HG03095 (cell line): ENCODE results near the gene PDLIM3.
A peak's percentile ranks its signal among the peaks of the same experiment; 100 is the strongest.

ENCODE experiments used
- ATAC-seq: cut with Tn5 transposase; IDR thresholded peaks from one replicate; pipeline ENCODE4 v1.9.1; 2021; ENCODE audit warnings: moderate library complexity; ENCODE audit not compliant: unreplicated experiment

The PDLIM3 gene

DNA sequence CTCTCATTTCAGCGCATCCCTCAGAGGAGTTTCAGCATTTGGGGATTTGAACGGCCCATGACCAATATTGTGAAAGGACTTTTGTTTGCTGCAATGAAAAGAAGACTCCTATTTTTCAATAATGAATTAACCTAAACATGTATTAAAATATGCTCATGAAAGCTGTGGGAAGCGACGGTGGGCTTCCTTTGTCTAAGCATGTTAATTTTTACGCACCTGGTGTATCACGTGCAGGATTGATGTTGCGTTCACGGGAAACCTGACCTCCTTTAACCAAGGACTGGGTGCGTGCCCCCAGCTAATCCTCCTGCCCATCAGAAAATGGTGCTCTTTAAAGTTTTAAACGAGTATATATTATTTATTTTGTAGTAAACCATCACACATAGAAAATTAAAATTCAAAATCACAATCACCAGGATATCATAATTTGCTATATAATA is 63.2 kb downstream of the PDLIM3 start:
- ATAC-seq = no peak

GRCh38 chr4:185471235-185472102 is 63.8 kb downstream of the PDLIM3 start, which contains the start of gene CCDC110:
TSS of gene CCDC110 (minus strand) at chr4:185471733. CDS start at chr4:185471683, 50 bp downstream.
- peak; percentile 89 for ATAC-seq

- peak; percentile 1 for ATAC-seq
These were observed 64.7 kb downstream of the PDLIM3 start for GRCh38 chr4:185470501-185471195.

DNA sequence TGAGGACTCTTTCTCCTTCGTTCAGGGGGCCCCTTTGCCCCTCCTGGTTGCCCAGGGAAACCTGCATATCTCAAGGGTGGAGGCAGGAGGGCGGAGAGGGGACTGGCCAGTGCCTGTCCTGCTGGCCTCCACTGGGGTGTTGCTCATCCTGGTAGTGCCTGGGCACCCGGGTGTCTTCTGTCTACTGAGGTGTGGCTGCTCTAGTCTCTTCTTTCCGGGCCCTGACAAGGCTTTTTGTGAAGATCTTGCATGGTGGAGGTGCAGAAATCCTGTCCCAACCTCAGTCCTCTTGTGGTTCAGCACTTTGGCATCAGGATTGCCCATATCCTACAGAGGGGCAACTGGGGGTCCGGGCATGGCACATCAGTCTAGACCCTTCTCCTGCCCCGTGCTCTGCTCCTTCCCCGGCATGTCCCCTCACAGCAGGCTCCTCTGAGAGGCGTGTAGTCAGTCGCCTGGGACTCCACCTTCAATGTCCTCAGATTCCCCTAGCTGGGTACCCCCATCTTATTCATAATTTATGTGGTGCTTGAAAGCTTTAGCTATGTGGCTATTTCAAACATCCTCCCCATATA is 65.6 kb downstream of the PDLIM3 start:
- ATAC-seq = no peak

DNA sequence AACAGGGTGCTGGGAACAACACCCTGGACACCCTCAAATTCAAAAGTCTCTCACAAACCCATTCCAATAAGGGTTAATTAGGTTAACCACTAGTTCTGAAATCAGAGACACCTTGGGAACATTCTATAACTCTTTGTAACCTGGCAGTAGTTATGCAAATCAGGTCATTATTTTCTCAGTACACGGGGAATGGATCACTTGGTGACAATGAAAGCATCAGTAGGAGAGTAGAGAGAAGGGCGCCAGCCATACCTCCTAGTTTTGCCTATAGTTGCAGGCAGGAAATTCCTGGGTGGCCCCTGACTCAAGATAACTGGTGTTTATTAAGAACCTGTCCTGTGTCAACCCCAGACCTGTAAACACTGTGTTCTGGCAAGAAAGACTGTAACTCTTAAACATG is 66.3 kb downstream of the PDLIM3 start:
- ATAC-seq = no peak

DNA sequence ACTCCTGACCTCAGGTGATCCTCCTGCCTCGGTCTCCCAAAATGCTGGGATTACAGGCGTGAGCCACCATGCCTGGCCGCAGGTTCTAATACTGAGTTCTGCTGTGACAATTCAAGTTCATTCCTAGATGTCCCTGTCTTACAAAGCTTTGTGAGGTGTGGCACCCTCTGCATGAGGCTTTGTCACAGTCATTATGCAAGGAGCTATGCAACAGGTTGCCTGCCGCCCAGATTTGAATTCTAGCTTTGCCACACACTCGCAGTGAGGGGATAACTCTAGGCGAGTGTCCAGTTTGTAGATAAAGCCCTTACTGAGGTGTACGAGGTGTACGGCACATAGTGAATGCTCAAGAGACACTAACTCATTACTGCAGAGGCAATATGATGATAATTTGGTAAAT is 67.3 kb downstream of the PDLIM3 start:
- no peak for ATAC-seq

DNA sequence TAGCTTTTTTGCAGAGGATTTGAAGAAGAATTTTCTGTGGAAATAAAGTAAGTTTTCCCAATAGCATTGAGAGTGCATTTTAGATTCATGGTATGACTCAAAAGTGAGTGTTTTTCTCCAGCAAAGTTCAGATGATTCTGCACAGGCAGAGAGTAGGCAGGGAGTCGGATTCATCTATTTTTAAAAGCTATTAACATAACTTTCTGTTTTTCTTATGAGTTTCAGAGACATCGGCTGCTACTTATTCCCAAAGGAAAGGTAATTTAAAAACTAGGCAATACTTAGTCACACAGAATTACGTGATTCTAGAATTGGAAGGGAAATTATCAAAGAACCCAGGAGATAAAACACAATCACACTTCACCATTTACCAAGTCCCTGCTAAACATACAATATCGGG is 68.2 kb downstream of the PDLIM3 start:
- ATAC-seq = no peak

- ATAC-seq = no peak
These were observed 69.6 kb downstream of the PDLIM3 start for GRCh38 chr4:185465707-185466106.

DNA sequence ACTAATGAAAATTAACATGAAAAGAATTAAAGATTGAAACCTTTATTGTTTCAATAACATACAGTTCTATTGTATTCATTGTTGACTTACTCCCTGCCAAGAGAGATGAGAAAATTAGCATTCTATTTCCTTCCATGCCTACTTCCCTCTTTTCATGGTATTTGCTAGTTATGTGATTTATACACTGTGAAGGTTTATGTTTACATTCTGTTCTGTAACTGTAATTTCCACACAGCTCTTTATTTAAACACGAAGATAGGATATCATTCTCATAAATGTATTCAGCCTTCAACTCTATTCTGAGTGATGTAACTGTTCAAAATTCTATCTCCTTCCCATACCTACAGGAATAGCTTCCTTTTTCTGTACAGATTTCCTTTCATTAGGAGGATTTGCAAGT is 70.4 kb downstream of the PDLIM3 start:
- ATAC-seq = no peak

DNA sequence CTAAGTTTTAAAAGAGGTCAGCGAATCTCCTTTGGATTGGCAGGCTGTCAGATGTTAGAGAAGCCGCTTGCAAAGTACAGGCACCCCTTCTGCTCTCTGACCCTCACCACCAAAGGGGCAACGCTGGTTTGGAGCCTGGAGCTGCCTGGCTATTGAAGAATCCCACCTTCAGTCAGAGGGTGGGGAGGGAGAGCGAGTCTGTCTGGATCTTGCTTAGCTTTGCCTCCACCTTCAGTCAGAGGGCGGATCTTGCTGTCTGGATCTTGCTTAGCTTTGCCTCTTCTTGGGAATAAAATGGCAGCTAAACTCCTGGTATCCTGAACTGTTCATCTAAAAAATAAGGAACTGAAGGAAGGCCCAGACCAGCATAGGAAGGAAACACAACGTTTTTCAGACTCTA is 71.1 kb downstream of the PDLIM3 start:
- ATAC-seq = no peak

DNA sequence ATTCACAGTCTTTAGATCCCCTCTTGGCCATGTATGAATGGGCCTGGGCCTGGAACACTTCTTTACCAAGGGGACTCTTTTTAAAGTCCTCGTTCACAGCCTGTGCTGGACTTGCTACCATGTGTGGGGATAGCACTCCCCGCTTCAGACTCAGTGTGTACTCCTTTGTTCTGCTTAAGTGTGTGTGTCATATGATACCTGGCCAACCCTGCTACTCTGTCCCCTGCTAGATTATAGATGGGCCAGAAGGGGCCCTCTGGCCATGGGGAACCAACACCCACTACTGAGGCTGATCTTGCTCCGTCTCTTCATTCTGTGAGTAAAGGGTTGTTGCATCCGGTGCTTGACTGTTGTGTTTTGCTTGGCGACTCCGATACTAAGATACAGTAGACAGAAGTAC is 71.8 kb downstream of the PDLIM3 start:
- no peak for ATAC-seq

- no peak for ATAC-seq
These were observed 73.7 kb downstream of the PDLIM3 start for GRCh38 chr4:185461565-185461964.

DNA sequence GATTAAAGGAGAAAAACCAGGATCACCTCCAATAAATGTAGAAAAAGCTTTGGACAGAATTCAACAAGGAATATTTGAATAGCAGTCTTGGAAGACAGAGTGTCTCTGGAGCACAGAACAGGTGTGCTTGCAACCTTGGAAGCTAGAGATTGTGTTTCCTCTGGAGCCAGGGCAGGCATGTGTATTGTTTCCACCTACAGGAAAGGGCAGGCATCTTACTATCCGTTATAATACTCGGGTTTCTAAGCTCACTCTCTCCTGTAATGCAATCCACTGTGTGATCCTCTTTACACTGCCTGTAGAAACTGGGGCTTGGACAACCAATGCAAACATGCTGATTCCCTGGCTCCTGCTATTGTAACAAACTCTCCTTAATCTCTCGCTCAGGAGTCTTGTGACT is 78.2 kb downstream of the PDLIM3 start:
- no peak for ATAC-seq

DNA sequence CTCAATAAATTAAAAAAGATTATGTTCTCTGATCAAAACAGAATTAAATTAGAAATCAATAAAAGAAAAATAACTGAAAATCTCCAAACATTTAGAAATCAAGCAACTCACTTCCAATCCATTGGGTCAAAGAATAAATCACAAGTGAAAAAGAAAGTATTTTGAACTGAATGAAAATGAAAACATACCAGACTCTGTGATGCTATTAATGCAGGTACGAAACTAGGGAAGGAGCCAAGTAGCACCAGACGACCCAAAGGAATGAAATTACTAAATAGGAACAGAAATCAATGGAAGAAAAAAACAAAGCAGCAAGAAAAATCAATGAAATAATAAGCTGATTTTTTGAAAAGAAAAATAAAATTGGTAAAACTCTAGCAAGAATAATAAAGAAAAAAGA is 79.2 kb downstream of the PDLIM3 start:
- no peak for ATAC-seq
